HG02763 (cell line): Measurements from ENCODE around the gene PAK6.

Experiments used
- ATAC-seq: cut with Tn5 transposase; IDR thresholded peaks from one replicate; pipeline ENCODE4 v1.9.1; 2021; ENCODE audit warnings: mild to moderate bottlenecking, moderate library complexity; ENCODE audit not compliant: unreplicated experiment

The PAK6 gene

DNA sequence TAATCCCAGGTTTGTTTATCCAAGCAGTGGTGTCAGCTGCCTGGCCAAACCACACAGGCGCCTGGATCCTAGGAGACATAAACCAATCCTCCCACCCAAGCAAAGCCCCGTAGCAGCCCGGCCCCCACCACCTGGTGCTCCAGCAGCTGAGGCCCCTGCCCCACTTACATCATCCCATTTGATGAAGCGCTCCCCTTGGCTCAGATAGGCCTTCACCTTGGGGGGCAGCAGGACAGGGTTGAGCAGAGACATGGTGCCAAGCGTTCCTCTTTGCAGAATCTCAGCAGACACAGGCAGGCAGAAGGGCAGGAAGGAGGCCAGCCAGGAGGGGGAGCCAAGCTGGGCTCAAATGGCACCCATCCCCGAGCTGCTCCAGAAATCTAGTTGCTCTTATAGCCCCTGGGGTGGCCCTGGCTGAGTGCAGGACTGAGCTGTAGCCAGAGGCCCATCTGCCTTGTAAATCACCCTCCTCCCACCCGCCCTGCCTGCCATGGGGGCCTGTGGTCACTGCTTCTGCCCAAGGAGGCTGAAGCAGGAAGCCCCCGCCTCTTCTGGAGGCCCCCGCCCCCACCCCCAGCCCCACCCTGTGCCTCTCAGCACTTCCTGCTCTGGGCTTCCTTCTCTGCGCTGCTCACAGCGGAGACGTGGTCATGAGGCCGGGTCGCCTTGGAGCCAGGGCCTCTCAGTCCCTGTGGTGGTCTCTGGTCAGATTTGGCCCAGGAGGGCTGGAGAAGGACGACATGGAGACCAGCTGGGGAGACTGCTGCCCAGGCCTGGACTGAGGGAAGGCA lies 68.8 kb downstream of the PAK6 start, which contains the start of gene PLCB2:
PLCB2 (minus strand) TSS at position 515 of the 791 bp plus-strand sequence; CDS start at position 252, 263 bp downstream.
- ATAC-seq, result peak; percentile 63

DNA sequence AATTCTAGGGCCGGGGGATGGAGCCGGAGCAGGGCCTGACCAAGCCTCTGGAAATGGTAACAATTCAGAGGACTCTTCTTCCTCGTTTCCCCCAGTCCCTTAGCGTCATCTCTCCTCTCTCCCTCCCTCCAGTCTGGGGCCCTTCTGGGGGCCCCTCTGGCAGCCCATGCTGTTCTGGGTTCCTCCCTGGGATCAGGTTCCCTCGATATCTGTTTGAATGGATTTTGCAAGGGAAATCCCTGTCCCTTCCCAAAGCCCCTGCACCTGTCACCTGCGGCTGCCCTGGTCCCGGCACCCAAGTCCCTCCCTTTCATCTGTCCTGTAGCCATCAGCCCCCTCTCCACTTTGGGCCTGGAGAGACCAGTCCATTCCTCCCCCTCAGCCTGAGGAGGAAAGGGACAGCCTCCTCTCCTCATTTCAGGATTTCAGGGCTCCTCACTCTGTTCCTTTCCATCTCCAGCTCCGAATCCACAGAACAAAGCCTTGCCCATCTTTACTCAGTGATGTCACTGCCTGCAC lies 70.5 kb downstream of the PAK6 start:
- no peak for ATAC-seq

DNA sequence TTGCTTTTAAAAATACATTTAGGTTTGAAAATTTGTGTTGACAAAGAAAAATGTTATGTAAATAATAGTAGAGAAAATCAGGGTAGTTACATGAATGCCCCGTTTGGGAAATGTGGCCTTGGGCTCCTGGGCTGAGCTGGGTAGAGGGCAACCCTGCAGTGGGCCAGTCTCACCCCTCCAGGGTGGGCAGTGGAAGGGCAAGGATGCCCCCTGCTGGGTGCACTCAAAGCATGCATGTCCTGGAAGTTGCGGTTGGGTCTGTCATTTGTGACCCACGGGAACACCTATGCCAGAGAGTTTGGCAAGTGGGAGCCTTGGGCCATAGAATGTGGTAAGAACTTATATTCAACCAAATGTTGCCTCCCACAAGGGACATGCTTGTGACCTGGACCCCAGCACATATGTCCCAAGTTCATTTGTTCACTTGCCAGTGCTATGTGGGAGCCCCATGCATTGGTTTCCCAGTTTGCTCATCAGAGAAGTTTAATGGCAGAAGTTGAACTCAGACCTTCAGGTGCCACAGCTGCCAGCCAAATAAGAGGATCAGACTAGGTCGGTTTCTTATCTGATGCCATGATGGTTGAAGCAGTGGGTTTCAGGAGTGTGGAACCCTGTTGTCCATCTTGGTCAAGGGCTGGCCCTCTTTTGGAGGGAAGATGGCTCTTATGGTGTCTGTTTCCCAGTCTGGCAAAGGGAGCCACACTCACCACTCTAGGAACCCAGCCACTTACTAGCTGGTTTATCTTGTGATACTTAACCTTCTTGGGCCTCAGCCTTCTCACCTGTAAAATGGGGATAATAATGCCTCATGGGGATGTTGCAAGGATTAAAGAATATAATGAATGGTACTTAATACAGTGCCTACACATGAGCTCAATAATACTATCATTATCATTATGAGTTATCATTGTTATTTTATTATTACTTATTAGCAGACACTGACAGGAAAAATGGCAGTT lies 71.4 kb downstream of the PAK6 start:
- no peak for ATAC-seq

DNA sequence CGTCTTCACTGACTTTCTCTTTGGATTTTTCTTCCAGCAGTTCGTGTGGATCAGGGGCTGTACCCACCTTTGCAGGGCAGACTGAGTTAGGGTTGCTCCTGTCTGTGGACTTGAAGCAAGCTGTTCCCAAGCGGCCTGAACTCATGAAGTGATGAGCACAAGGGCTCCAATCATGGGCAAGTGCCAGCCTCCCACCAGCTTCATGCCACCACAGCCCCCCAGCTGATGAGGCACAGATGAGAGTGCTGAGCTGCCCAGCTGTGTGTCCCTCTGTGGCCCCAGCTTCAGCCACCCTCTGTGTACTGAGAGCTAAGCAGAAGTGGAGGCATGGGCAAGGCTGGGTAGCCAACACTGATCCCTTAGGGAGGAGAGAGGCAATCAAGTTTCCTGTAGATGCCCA lies 72.1 kb downstream of the PAK6 start:
- no peak for ATAC-seq

DNA sequence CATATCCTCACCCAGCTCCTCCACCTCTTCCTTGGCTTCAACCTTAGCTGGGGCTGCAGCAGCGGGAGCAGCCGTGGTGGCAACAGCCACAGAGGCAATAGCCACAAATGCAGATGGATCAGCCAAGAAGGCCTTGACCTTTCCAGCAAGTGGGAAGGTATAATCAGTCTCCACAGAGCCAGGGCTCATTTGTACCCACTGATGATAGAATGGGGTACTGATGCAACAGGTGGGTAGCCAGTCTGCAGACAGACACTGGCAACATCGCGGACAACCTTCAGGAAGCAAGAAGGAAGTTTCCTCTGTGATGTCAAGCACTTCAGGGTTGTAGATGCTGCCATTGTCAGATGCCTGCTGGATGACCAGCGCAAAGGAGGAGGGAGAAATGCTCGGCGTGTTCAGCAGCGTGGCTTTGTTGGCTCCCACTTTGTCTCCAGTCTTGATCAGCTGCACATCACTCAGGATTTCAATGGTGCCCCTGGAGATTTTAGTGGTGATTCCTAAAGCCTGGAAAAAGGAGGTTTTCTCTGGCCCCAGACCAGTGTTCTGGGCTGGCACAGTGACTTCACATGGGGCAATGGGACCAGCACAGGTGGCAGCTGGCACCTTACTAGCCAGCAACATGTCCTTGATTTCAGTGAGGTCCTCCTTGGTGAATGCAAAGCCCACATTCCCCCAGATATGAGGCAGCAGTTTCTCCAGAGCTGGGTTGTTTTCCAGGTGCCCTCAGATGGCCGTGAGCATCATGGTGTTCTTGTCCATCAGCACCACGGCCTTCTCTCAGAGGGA lies 73.7 kb downstream of the PAK6 start:
- ATAC-seq, result no peak

DNA sequence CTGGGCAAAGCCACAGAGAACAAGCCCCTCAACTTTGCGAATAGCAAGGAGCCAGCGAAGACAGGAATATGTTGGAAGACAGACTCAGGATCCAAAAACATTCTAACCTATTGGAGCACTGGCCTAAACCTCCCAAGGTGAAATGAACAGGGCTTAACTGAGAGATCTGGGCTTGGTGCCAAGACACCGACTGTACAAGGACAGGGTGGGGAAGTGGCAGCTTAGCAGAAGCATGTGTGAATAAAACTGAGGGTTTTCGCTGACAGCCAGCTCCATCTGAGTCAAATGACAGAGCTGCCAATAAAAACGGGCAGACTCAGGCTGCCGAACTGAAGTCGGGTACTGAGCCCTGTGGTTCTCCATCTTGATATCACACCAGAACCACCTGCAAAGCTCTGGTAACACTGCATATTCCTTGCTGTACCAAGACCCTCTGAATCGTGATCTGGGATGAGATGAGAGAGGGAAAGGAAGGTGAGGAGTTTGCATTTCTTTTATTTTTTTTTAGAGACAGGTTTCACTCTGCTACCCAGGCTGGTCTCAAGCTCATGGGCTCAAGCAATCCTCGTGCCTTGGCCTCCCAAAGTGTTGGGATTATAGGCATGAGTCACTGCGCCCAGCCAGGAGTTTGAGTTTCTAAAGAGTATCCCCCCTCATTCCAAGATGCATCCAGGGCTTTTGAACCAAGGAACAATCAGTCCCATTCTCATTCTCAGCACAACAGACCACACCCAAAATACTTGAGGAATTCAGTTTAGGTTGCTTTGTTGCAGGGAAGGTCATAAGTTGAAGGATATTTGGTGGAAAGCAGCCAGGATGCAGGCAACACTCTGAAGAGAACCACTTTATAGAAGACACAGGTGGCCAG lies 74.9 kb downstream of the PAK6 start:
- no peak for ATAC-seq

DNA sequence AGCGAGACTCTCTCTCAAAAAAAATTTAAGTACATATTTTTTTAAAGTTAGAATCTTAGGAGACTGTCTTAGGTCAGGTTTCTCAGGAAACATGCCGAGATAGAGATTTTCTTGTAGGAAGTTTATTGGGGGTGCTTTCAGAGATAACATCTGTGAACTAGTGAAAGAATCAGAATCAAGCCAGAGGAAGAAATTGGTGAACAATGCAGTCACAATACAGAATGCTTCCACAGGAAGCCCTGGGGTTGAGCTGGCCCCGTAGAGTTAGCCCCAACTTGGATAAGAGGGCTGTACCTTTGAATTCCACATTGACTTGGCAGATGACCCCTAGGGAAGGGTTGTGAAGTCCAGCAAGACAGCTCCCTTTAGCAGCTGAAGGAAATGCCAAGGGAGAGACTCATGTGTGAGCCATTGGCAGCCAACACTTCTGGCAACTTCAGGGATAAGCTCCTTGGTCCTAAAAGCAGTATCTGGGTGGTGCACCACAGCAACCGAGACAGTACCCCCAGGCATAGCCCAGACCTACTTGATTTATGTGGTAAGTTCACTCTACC lies 75.9 kb downstream of the PAK6 start:
- ATAC-seq, result no peak

DNA sequence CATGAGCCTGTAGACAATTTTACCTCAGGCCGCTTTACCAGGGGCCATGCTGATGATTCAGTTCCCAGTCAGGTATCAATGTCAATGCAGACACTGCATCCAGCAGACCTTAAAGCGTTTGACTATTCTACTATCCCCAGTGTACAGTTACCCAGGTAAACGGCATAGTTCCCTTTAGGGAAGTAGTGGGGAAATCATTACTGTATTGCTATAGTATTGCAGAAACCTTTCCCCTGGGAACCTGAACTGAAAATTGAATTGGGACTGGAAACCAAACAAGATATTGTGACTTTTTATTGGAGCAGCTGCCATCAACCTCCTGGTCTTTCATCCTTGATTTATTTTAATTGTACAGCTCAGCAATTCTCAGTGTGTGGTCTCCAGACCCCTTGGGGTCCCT lies 78.1 kb downstream of the PAK6 start:
- ATAC-seq, result no peak

DNA sequence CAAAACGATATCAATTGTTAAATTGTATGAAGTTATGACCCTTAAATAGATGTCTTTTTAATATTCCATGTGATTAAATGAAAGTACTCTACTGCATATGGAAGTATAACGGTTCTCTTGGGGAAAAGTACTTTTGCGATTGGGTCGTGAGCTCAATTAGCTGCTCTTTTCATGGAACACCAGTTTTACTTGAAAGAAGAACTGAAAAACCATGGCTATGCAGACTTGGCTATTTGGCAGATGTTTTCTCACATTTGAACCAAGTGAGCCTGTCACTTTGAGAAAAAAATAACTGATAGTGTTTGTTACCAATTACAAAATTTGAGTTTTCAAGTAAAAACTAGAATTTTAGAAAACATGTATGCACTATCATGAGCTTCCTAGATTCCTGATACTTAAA lies 78.7 kb downstream of the PAK6 start:
- no peak for ATAC-seq

DNA sequence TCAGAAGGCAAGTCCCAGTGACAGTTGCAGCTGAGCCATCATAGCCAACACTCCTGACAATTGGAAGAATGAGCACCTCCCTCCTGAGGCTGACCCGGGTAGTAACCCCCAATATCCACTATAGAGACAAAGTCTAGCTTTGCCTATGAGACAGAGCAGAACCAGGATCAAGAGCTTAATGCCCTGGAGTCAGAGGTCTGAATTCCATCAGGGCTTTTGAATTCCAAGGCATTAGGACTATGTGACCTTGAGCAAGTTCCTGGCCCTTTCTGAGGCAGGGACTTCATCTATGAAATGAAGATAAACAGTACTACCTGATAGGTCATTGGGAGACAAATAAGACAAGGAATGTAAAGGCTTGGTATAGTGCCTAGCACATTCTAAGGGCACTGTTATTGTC lies 81.5 kb downstream of the PAK6 start:
- ATAC-seq, result no peak

DNA sequence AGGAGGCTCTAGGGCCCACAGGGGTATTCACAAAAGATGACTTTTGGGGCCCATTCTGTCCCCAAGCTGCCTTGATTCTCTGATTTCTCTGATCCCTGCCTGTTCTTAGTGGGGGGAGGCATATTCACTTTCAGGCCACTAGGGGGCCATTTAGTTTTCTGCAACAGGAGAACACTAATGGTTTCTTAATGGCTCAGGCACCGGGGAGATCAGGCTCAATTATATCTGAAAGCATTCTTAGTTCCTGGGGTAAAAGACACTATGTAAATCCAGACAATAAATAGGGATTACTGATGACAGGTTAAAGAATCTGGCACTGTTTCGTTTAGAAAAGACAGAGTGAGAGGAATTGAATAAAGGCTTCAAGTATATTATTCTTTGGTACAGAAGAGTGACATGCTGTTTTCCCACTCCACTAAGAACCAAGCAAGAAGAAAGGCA lies 82.1 kb downstream of the PAK6 start:
- no peak for ATAC-seq

DNA sequence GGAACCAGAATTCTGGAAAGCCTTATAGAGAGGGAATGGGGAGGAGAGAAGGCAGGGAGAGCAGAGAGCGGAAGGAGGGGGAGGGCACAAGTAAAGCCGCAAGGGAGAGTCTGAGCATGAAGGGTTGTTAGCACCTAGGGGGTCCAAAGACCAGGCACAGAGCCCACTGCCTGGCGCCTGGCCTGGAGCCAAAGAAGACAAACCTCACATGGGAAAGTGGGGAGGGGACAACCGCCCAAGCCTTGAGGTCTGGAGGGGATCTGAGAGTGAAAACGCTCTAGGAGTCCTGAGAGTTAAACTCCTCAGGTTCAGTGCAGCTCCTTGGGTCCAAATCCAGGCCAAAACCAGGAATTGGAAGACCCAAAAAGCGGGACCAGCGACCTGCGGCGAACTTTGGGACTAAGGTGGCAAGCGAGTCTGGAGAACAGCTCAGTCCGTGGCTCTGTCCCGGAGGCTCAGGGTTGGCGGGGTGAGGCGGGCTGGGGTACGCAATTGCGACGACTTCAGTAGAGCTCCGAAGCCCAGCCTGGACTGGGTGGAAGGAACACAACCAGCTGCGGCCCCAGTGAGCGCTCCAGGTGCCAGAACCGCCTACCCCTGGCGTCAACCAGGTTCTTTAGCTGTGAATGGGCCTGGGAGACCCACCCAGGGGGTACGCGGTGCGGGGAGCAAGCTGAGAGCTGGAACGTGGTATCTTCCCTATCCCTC lies 83.8 kb downstream of the PAK6 start:
- no peak for ATAC-seq

DNA sequence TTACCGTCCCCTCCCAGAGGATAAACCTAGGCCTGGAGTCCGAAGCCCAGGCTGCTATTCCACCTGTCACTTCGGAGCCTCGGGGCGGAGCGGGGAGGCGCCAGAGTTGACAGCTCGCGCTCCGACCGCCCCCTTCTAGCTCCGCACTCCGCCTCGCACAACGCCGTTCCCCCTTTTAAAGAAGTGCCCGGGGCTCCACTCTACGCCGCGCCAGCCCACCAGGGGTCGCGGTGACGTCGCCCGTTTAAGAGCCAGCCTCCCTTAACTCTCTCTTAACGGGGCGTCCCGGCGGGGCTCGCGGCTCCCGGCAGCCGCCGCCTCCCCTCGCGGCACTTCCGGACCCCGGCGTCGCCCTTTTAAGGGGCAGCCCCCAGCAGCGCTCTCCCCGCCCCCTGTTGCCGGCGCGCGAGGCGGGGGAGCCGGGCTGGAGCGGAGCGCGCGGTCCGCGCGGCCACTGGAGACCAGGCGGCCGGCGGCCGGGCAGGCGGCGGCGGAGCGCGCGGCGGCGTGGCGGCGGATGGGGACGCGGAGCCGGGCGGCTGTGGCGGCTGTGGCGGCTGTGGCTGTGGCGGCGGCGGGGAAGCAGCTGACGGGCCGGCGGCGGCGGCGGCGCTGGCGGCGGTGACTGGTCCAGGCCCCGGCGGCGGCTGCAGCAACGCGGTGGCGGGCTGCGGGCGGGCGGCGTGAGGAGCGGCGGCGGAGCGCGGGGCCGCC lies 84.5 kb downstream of the PAK6 start, which contains the start of gene INAFM2:
INAFM2 (plus strand) TSS at position 454 of the 714 bp plus-strand sequence. CDS start 364 bp downstream, outside the sequence.
- peak; percentile 84 for ATAC-seq

DNA sequence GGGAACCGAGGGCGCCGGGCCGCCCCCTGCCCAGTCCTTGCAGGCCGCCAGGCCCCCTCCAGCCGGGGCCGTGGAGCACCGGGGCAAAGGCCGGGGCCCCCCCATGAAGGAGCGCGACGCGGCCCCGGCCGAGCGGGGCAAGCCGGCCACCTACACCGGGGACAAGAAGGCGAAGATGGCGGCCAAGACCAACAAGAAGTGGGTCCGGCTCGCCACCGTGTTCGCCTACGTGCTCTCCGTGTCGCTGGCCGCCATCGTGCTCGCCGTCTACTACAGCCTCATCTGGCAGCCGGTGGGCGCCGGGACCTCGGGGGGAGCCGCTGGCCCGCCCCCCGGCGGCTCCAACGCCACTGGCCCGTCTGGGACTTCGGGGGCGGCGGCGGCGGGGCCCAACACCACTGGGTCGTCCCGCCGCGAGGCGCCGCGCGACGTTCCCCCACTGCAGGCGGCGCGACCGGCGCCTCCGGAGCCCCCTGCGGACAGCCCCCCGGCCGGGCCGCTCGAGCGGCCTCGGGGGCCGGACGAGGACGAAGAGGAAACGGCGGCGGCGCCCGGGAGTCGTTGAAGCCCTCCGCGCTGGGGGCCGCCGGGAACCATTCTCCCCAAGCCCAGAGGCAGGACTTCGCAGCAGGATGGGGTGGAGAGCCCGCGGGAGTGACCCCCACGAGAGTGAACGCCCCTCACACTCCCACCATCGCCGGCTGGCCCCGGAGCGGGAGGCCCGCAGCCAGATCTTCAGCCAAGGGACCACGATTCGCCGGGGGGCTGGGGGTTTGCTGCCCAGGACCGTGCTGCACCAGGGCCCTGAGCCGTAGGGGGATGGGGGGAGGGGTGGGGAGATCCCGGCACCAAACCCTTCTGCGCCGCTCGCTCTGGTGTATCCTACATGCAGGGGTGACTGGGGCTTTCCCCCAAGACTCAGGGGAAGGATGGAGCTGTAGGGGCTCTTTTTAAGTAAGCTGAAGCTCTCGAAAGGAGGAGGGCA lies 85.4 kb downstream of the PAK6 start:
- peak; percentile 6 for ATAC-seq

DNA sequence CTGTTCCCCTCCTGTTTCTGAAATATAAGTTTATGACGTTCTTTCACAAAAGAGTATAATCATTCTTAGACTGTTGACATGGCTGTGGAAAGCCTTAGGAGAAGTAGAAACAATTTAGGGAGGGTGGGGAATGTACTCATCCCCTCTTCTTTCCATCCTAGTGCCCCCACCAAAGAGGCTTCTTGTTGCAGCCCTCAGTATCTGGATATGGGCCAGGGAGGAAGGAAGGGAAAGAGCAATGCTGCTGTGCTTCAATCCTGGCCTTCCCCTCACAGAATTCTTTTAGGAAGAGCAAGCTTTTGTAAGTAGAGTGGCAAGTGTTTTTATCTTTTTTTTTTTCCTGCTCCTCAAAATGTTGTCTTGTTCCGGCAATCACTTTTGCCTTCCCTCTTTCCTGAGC lies 86.3 kb downstream of the PAK6 start:
- no peak for ATAC-seq

DNA sequence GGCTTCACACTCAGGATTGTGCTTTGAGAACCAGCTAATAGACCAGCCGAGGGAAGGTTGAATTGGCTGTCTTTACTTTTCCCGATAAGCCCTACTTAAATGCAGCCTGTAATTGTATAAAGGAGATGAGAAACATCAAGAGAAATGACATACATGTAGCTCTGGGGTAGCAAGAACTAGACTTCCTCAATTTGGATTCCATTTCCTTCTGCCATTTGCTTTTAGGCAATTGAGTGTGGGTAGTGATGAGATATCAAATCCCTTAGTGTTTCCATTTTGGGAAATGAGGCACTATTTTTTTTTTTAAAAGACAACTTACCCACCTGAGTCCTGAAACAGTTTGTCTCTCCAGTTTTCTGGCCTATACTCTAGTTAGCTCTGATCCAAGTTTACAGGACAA lies 86.8 kb downstream of the PAK6 start:
- no peak for ATAC-seq
